22Rv1 (cell line): ENCODE results near the gene PTPDC1.

Experiments used
- H3K27ac ChIP-seq: fragments of 450-650 bp; 2 replicates; pipeline ENCODE4 v1.5.1; 2017
- CTCF ChIP-seq: fragments of 450-650 bp; IDR thresholded peaks from 2 replicates; pipeline ENCODE4 v1.5.1; 2017; ENCODE audit warnings: mild to moderate bottlenecking
- ZFX ChIP-seq: fragments of 450-650 bp; IDR thresholded peaks from 2 replicates; pipeline ENCODE4 v1.6.1; 2017; ENCODE audit warnings: antibody characterized with exemption, borderline replicate concordance

PTPDC1 gene

GRCh38 chr9:94096819-94097577, 12.7 kb downstream of the PTPDC1 start:
- TF ChIP-seq CTCF (no peak), ZFX (no peak)
- H3K27ac ChIP-seq, result no peak overlapping the region

GRCh38 chr9:94097788-94098414, 13.6 kb downstream of the PTPDC1 start:
- H3K27ac ChIP-seq, result no peak overlapping the region
- TF ChIP-seq ZFX (no peak), CTCF (no peak)

GRCh38 chr9:94100152-94100879, 16.1 kb downstream of the PTPDC1 start:
- no peak for TF ChIP-seq CTCF
- no peak for TF ChIP-seq ZFX
- no peak overlapping the region for H3K27ac ChIP-seq

- TF ChIP-seq CTCF (no peak), ZFX (no peak)
- no peak overlapping the region for H3K27ac ChIP-seq
Observed at GRCh38 chr9:94101162-94101853, 17.0 kb downstream of the PTPDC1 start.

- TF ChIP-seq CTCF (no peak), ZFX (no peak)
Observed at GRCh38 chr9:94108584-94108983, 24.3 kb downstream of the PTPDC1 start.

GRCh38 chr9:94110821-94111252, 26.6 kb downstream of the PTPDC1 start:
- no peak overlapping the region for H3K27ac ChIP-seq
- TF ChIP-seq CTCF (no peak), ZFX (no peak)

More at GRCh38 chr9:94108584-94108983, 24.3 kb downstream of the PTPDC1 start:
- H3K27ac ChIP-seq, result no peak overlapping the region
